GM12891 (cell line): ENCODE data around the gene FBXL17.

ENCODE experiments used
- DNase-seq: peaks from one replicate; pipeline ENCODE4 v3.0.0; 2011; ENCODE audit warnings: low spot score; ENCODE audit not compliant: insufficient read length
- FAIRE-seq: peaks from 2 replicates; lab custom pipeline; 2011; peaks lifted over from hg19 to GRCh38; lab: Jason Lieb, UNC
- PAX5 ChIP-seq: IDR thresholded peaks from 2 replicates; pipeline ENCODE4 v1.6.1; 2011; ENCODE audit warnings: low read length, moderate library complexity, mild to moderate bottlenecking; ENCODE audit not compliant: insufficient read depth, severe bottlenecking
- POLR2A ChIP-seq: IDR thresholded peaks from 2 replicates; pipeline ENCODE4 v1.6.1; 2011; ENCODE audit warnings: low read depth, low read length, control low read depth
- POLR2AphosphoS5 ChIP-seq: IDR thresholded peaks from 2 replicates; pipeline ENCODE4 v1.6.1; 2011; ENCODE audit warnings: low read depth, low read length, control low read depth
- POU2F2 ChIP-seq: IDR thresholded peaks from 2 replicates; pipeline ENCODE4 v1.6.1; 2011; ENCODE audit warnings: low read depth, mild to moderate bottlenecking, control low read depth, low read length, moderate library complexity
- SPI1 ChIP-seq: IDR thresholded peaks from 2 replicates; pipeline ENCODE4 v1.6.1; 2011; ENCODE audit warnings: low read depth, low read length, control low read depth
- TAF1 ChIP-seq: IDR thresholded peaks from 2 replicates; pipeline ENCODE4 v1.6.1; 2011; ENCODE audit warnings: low read depth, low read length, control low read depth

FBXL17 gene

GRCh38 chr5:107926121-107926520 lies 455.8 kb downstream of the FBXL17 start:
- no peak for FAIRE-seq
- no peak for DNase-seq
- TF ChIP-seq POLR2AphosphoS5, result no peak
- no peak for TF ChIP-seq POLR2A
- no peak for TF ChIP-seq PAX5
- TF ChIP-seq SPI1, result no peak
- no peak for TF ChIP-seq TAF1
- TF ChIP-seq POU2F2, result no peak

GRCh38 chr5:107925200-107925599 lies 456.7 kb downstream of the FBXL17 start:
- TF ChIP-seq PAX5, result no peak
- no peak for TF ChIP-seq POU2F2
- no peak for TF ChIP-seq POLR2A
- TF ChIP-seq POLR2AphosphoS5, result no peak
- TF ChIP-seq SPI1, result no peak
- TF ChIP-seq TAF1, result no peak
- FAIRE-seq (no peak), DNase-seq (no peak)

GRCh38 chr5:107919969-107920368 lies 461.9 kb downstream of the FBXL17 start:
- no peak for TF ChIP-seq TAF1
- TF ChIP-seq SPI1, result no peak
- TF ChIP-seq POU2F2, result no peak
- TF ChIP-seq POLR2A, result no peak
- TF ChIP-seq PAX5, result no peak
- TF ChIP-seq POLR2AphosphoS5, result no peak
- DNase-seq (no peak), FAIRE-seq (no peak)

- no peak for TF ChIP-seq TAF1
- TF ChIP-seq POLR2AphosphoS5, result no peak
- TF ChIP-seq POLR2A, result no peak
- TF ChIP-seq PAX5, result no peak
- TF ChIP-seq SPI1, result no peak
- no peak for TF ChIP-seq POU2F2
- no peak for FAIRE-seq
- DNase-seq, result no peak
Measured at GRCh38 chr5:107919361-107919760, 462.5 kb downstream of the FBXL17 start.

GRCh38 chr5:107917983-107918382 lies 463.9 kb downstream of the FBXL17 start:
- TF ChIP-seq SPI1 (no peak), POU2F2 (no peak), POLR2AphosphoS5 (no peak), PAX5 (no peak), POLR2A (no peak), TAF1 (no peak)
- FAIRE-seq (no peak), DNase-seq (no peak)

- no peak for TF ChIP-seq POLR2AphosphoS5
- no peak for TF ChIP-seq POU2F2
- TF ChIP-seq TAF1, result no peak
- no peak for TF ChIP-seq POLR2A
- TF ChIP-seq SPI1, result no peak
- no peak for TF ChIP-seq PAX5
- DNase-seq (no peak), FAIRE-seq (no peak)
Measured at GRCh38 chr5:107916731-107917725, 464.9 kb downstream of the FBXL17 start.

- DNase-seq, result no peak
- TF ChIP-seq POLR2AphosphoS5 (no peak), PAX5 (no peak), TAF1 (no peak), POLR2A (no peak), SPI1 (no peak), POU2F2 (no peak)
- no peak for FAIRE-seq
Measured at GRCh38 chr5:107915176-107915812, 466.6 kb downstream of the FBXL17 start.

- DNase-seq (no peak), FAIRE-seq (no peak)
- TF ChIP-seq POLR2AphosphoS5 (no peak), PAX5 (no peak)
Measured at GRCh38 chr5:107913494-107913893, 468.4 kb downstream of the FBXL17 start.

- FAIRE-seq (no peak), DNase-seq (no peak)
- TF ChIP-seq POLR2A (no peak), POU2F2 (no peak), TAF1 (no peak), PAX5 (no peak), POLR2AphosphoS5 (no peak), SPI1 (no peak)
Measured at GRCh38 chr5:107900721-107901120, 481.2 kb downstream of the FBXL17 start.

- no peak for FAIRE-seq
- TF ChIP-seq POU2F2 (no peak), SPI1 (no peak), PAX5 (no peak), TAF1 (no peak), POLR2A (no peak), POLR2AphosphoS5 (no peak)
- no peak for DNase-seq
Measured at GRCh38 chr5:107894361-107894760, 487.5 kb downstream of the FBXL17 start.
